HepG2 (cell line): ENCODE results near the gene YTHDF1.

Experiments used
- ARHGAP35 ChIP-seq: sonication (generic); formaldehyde crosslinking; IDR thresholded peaks from 2 replicates; pipeline ENCODE4 v1.9.0; 2022; ENCODE audit warnings: mild to moderate bottlenecking, inconsistent platforms, moderate library complexity, missing genetic modification reagents, borderline replicate concordance
- ARNT ChIP-seq: fragments of 450-650 bp; IDR thresholded peaks from 2 replicates; pipeline ENCODE4 v1.6.1; 2017
- EP300 ChIP-seq, 3 experiments: sonication (generic) in 1 of 3; formaldehyde crosslinking in 1 of 3; IDR thresholded peaks; 2 replicates each; pipeline versions ENCODE4 v1.5.1 to v1.6.1; 2011 to 2020; ENCODE audit warnings: low read depth in 2 of 3, low read length in 2 of 3, borderline replicate concordance in 1 of 3, improper control_type of control experiment in 1 of 3, mild to moderate bottlenecking in 1 of 3, missing genetic modification reagents in 1 of 3, moderate library complexity in 1 of 3
- MXI1 ChIP-seq: IDR thresholded peaks from 3 replicates; pipeline ENCODE4 v1.6.1; 2012; ENCODE audit warnings: low read depth, low read length, inconsistent platforms, borderline replicate concordance
- PCBP2 ChIP-seq: fragments of 200-400 bp; formaldehyde crosslinking; optimal IDR thresholded peaks from 2 replicates; pipeline ENCODE3; 2018; ENCODE audit warnings: low read length, low read depth; ENCODE audit not compliant: poor library complexity, severe bottlenecking
- POLR2AphosphoS2 ChIP-seq: IDR thresholded peaks from 2 replicates; pipeline ENCODE4 v1.6.1; 2011; ENCODE audit warnings: low read depth, low read length, improper control_type of control experiment
- ZNF17 ChIP-seq: sonication (generic); formaldehyde crosslinking; IDR thresholded peaks from 2 replicates; pipeline ENCODE4 v1.5.0; 2020; ENCODE audit warnings: mild to moderate bottlenecking, missing genetic modification reagents
- ZNF552 ChIP-seq: sonication (generic); formaldehyde crosslinking; IDR thresholded peaks from 2 replicates; pipeline ENCODE4 v1.9.0; 2022; ENCODE audit warnings: missing genetic modification reagents, mild to moderate bottlenecking, borderline replicate concordance
- ZNF589 ChIP-seq: sonication (generic); formaldehyde crosslinking; conservative IDR thresholded peaks from 2 replicates; pipeline ENCODE4 v1.8.0; 2022; ENCODE audit warnings: mild to moderate bottlenecking, moderate library complexity, missing genetic modification reagents
- ZNF644 ChIP-seq: IDR thresholded peaks from 2 replicates; pipeline ENCODE4 v1.6.1; 2016; ENCODE audit warnings: low read depth
- TF ChIP-seq, protein P1 (sequence below): IDR thresholded peaks from 2 replicates; pipeline ENCODE4 v1.6.1; 2016

DNA sequence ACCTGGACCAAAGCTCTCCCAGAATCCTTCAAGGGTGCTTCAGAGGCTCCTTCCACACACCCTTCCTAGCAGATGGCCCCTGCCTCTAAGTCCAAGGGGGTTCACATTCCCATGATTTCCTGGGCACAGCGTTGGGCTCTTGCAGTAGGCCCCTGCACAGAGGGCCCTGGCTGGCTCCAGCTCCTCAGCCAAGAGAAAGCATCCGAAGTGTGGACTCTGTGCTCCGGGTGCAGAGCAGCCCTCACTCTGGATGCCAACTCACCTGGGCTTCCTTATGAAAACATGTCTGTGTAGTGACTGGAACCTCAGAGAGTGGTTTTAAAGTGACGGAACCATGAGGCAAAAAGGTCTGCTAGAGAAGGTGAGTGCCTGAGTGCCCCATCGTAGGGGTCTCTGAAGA, 11.6 kb downstream of the YTHDF1 start:
- TF ChIP-seq ARNT: no peak
- no peak for TF ChIP-seq PCBP2
- TF ChIP-seq, protein P1, sequence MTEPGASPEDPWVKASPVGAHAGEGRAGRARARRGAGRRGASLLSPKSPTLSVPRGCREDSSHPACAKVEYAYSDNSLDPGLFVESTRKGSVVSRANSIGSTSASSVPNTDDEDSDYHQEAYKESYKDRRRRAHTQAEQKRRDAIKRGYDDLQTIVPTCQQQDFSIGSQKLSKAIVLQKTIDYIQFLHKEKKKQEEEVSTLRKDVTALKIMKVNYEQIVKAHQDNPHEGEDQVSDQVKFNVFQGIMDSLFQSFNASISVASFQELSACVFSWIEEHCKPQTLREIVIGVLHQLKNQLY (CRISPR knock-in tag): no peak
- no peak for TF ChIP-seq POLR2AphosphoS2
- no peak for TF ChIP-seq ZNF17
- TF ChIP-seq ZNF589 (CRISPR knock-in tag): no peak
- TF ChIP-seq MXI1: no peak
- TF ChIP-seq EP300 (IDR thresholded peaks at IDR 0.05; ENCODE audit: low read depth in 2 of 2, low read length in 2 of 2): no peak
- TF ChIP-seq EP300 (CRISPR knock-in tag; IDR thresholded peaks at IDR 0.05; ENCODE audit: borderline replicate concordance): no peak
- no peak for TF ChIP-seq ARHGAP35 (CRISPR knock-in tag)
- TF ChIP-seq ZNF644: no peak
- no peak for TF ChIP-seq ZNF552 (CRISPR knock-in tag)
